CD8-positive, alpha-beta memory T cell (primary cell): ENCODE data around the gene NEAT1. TPM values are rescaled to one million over a fixed set of nuclear protein-coding genes. Genes with fewer than 3 reads are reported as not detected.
"Not testable (repeated sequence)": the region's sequence is repeated elsewhere in the genome, so short reads cannot be mapped to it uniquely, and the experiment has no call there.

Source experiments
- CTCF ChIA-PET: fragments of 350-600 bp; sonication (Branson Sonifier 250); formaldehyde crosslinking; loops from one replicate; lab custom pipeline; 2021; ENCODE audit warnings: antibody characterized with exemption; lab: Charles Lee
- POLR2A ChIA-PET: fragments of 350-600 bp; sonication (Branson Sonifier 250); formaldehyde crosslinking; loops from one replicate; lab custom pipeline; 2021; ENCODE audit warnings: antibody characterized with exemption; lab: Charles Lee
- DNase-seq, 5 donors: peaks; one replicate each; pipeline versions ENCODE4 v3.0.0 to v3.0.0-alpha.2; 2020 to 2022; ENCODE audit warnings: mixed read lengths in 1 of 5
- H3K27ac ChIP-seq: one replicate; pipeline ENCODE4 v1.7.0; 2013; ENCODE audit warnings: low read depth, mild to moderate bottlenecking, low read length, moderate library complexity
- H3K27me3 ChIP-seq: 2 replicates; pipeline ENCODE4 v1.7.0; 2013; ENCODE audit warnings: low read length, mild to moderate bottlenecking; ENCODE audit not compliant: insufficient read depth, poor library complexity, severe bottlenecking
- H3K36me3 ChIP-seq: 2 replicates; pipeline ENCODE4 v1.7.0; 2013; ENCODE audit warnings: mild to moderate bottlenecking, low read length, moderate library complexity; ENCODE audit not compliant: insufficient read depth
- H3K4me1 ChIP-seq: 2 replicates; pipeline ENCODE4 v1.7.0; 2013; ENCODE audit warnings: mild to moderate bottlenecking, low read length, moderate library complexity; ENCODE audit not compliant: insufficient read depth
- H3K4me3 ChIP-seq: 2 replicates; pipeline ENCODE4 v1.7.0; 2013; ENCODE audit warnings: mild to moderate bottlenecking, low read length
- H3K9me3 ChIP-seq: 2 replicates; pipeline ENCODE4 v1.7.0; 2013; ENCODE audit warnings: mild to moderate bottlenecking, low read length
- H3K27ac Mint-ChIP-seq, 8 donors: one replicate each; pipeline ENCODE4 v1.8.0; 2020 to 2021; ENCODE audit warnings: mixed read lengths in 8 of 8, mild to moderate bottlenecking in 6 of 8, inconsistent platforms in 3 of 8, moderate library complexity in 3 of 8
- H3K27me3 Mint-ChIP-seq, 2 donors: one replicate each; pipeline ENCODE4 v1.8.0; 2020 to 2021; ENCODE audit warnings: mixed read lengths in 2 of 2, mild to moderate bottlenecking in 1 of 2, moderate library complexity in 1 of 2
- H3K36me3 Mint-ChIP-seq, 3 donors: one replicate each; pipeline ENCODE4 v1.8.0; 2020 to 2021; ENCODE audit warnings: mixed read lengths in 3 of 3, inconsistent platforms in 1 of 3, mild to moderate bottlenecking in 1 of 3
- H3K4me1 Mint-ChIP-seq, 3 donors: one replicate each; pipeline ENCODE4 v1.8.0; 2020 to 2021; ENCODE audit warnings: mixed read lengths in 3 of 3, inconsistent platforms in 1 of 3, mild to moderate bottlenecking in 1 of 3
- H3K4me3 Mint-ChIP-seq, 7 donors: one replicate each; pipeline ENCODE4 v1.8.0; 2020 to 2021; ENCODE audit warnings: mixed read lengths in 7 of 7, mild to moderate bottlenecking in 6 of 7, moderate library complexity in 4 of 7, inconsistent platforms in 2 of 7
- H3K9me3 Mint-ChIP-seq, 5 donors: one replicate each; pipeline ENCODE4 v1.8.0; 2020 to 2022; ENCODE audit warnings: mixed read lengths in 5 of 5, mild to moderate bottlenecking in 3 of 5, moderate library complexity in 2 of 5, inconsistent platforms in 1 of 5
- polyA plus RNA-seq: library from polyadenylated mRNA; unstranded; fragments of 300-500 nt; fragmentation: Illumina TruSeq; gene quantifications from one replicate; pipeline ENCODE4 v1.2.3, GENCODE V29; 2021
- total RNA-seq, 2 experiments: library from RNA; stranded (reverse); gene quantifications; one replicate each; pipeline ENCODE4 v1.2.3, GENCODE V29; 2021

NEAT1 gene
- total and polyA plus RNA-seq, 3 experiments from 2014 or later: 2.7 to 204 (median 196) TPM

GRCh38 chr11:65471447-65471891, 48.9 kb downstream of the NEAT1 start:
- no peaks in the 10 kb centered on the region for H3K9me3 ChIP-seq

GRCh38 chr11:65472588-65473277, 50.1 kb downstream of the NEAT1 start:
- H3K27me3 Mint-ChIP-seq, H3K36me3 Mint-ChIP-seq, H3K9me3 Mint-ChIP-seq, DNase-seq, H3K4me3 ChIP-seq, H3K36me3 ChIP-seq, H3K9me3 ChIP-seq, H3K27me3 ChIP-seq: not testable (repeated sequence)
- Histone ChIP-seq H3K4me1 (peaks cover 27% of the 10 kb centered on the region), H3K27ac (peak overlapping the region; percentile 73)
- Mint-ChIP-seq H3K27ac (peak overlapping the region; percentile 96 to 99 (median 98)), H3K4me3 (peak overlapping the region in 6 of 7 donors; percentile 22 to 80 (median 64)), H3K4me1 (peaks cover 24 to 43% (median 25%) of the 10 kb centered on the region in 3 donors)
- ChIA-PET POLR2A (interaction anchor here (0.6 to 4.1 kb wide), 14 partner anchors 9 to 58 kb away, joined by 3 to 151 read pairs (median 6); partner anchors contain the start of genes MALAT1 and NEAT1), CTCF (interaction anchor here (1.1 to 11.5 kb wide), 10 partner anchors 10 to 91 kb away, joined by 3 to 132 read pairs (median 8); partner anchors contain the start of gene MALAT1)

More at GRCh38 chr11:65471447-65471891, 48.9 kb downstream of the NEAT1 start:
- DNase-seq: peak in 1 of 5 donors; percentile 21
- Histone ChIP-seq H3K36me3 (no peaks in the 10 kb centered on the region), H3K4me1 (peaks cover 22% of the 10 kb centered on the region), H3K27me3 (no peaks in the 10 kb centered on the region), H3K4me3 (peak overlapping the region; percentile 25), H3K27ac (peak overlapping the region; percentile 73)
- Mint-ChIP-seq H3K27ac (peak overlapping the region; percentile 96 to 99 (median 98)), H3K9me3 (no peaks in the 10 kb centered on the region), H3K4me3 (peak overlapping the region in 4 of 7 donors; percentile 73 to 91 (median 78)), H3K36me3 (no peaks in the 10 kb centered on the region), H3K4me1 (peaks cover 16 to 34% (median 20%) of the 10 kb centered on the region in 3 donors), H3K27me3 (no peaks in the 10 kb centered on the region)
- ChIA-PET POLR2A (interaction anchor here (0.6 to 4.1 kb wide), 18 partner anchors 10 to 56 kb away, joined by 3 to 151 read pairs (median 6); partner anchors contain the start of genes MALAT1 and NEAT1), CTCF (interaction anchor here (0.8 to 11.5 kb wide), 14 partner anchors 10 to 89 kb away, joined by 3 to 132 read pairs (median 5); partner anchors contain the start of gene MALAT1)

GRCh38 chr11:65473278-65473860, 50.8 kb downstream of the NEAT1 start:
- peaks cover 26 to 43% (median 27%) of the 10 kb centered on the region in 3 donors for H3K4me1 Mint-ChIP-seq
- DNase-seq: no peak
- H3K4me3 ChIP-seq: no peak overlapping the region
- no peaks in the 10 kb centered on the region for H3K9me3 Mint-ChIP-seq
- no peaks in the 10 kb centered on the region for H3K36me3 ChIP-seq
- no peaks in the 10 kb centered on the region for H3K9me3 ChIP-seq
- ChIA-PET CTCF (interaction anchor here (2.6 to 11.5 kb wide), 2 partner anchors 23 to 91 kb away, joined by 8 to 132 read pairs; partner anchors contain the start of gene MALAT1), POLR2A (interaction anchor here (0.6 to 4.1 kb wide), 4 partner anchors 25 to 52 kb away, joined by 3 to 151 read pairs (median 22); partner anchors contain the start of genes MALAT1 and NEAT1)
- no peaks in the 10 kb centered on the region for H3K27me3 Mint-ChIP-seq
- peak overlapping the region in 4 of 8 donors; percentile 19 to 98 (median 86) for H3K27ac Mint-ChIP-seq
- H3K27ac ChIP-seq: peak overlapping the region; percentile 73
- no peak overlapping the region for H3K4me3 Mint-ChIP-seq
- peaks cover 0 to 6% (median 0%) of the 10 kb centered on the region in 3 donors for H3K36me3 Mint-ChIP-seq
- H3K27me3 ChIP-seq: no peaks in the 10 kb centered on the region
- H3K4me1 ChIP-seq: peaks cover 27% of the 10 kb centered on the region

GRCh38 chr11:65474864-65475263, 52.3 kb downstream of the NEAT1 start:
- H3K9me3 Mint-ChIP-seq: no peaks in the 10 kb centered on the region
- no peaks in the 10 kb centered on the region for H3K9me3 ChIP-seq
- no peaks in the 10 kb centered on the region for H3K27me3 Mint-ChIP-seq
- H3K4me3 ChIP-seq: no peak overlapping the region
- POLR2A ChIA-PET: interaction anchor here (7.1 kb wide), 1 partner anchor 23 kb away, joined by 171 read pairs; the partner anchor contains the start of gene MALAT1
- H3K36me3 Mint-ChIP-seq: peaks cover 0 to 6% (median 0%) of the 10 kb centered on the region in 3 donors
- no peak for DNase-seq
- H3K27ac ChIP-seq: no peak overlapping the region
- peaks cover 24% of the 10 kb centered on the region for H3K4me1 ChIP-seq
- no peaks in the 10 kb centered on the region for H3K36me3 ChIP-seq
- no peaks in the 10 kb centered on the region for H3K27me3 ChIP-seq
- peak overlapping the region in 5 of 8 donors; percentile 63 to 90 (median 70) for H3K27ac Mint-ChIP-seq
- H3K4me3 Mint-ChIP-seq: peak overlapping the region in 5 of 7 donors; percentile 26 to 80 (median 36)
- CTCF ChIA-PET: interaction anchor here (1.1 to 11.5 kb wide), 3 partner anchors 21 to 305 kb away, joined by 3 to 132 read pairs (median 7); partner anchors contain the start of gene MALAT1
- H3K4me1 Mint-ChIP-seq: peaks cover 25 to 44% (median 27%) of the 10 kb centered on the region in 3 donors

- Mint-ChIP-seq H3K27ac (peak overlapping the region; percentile 93 to 100 (median 98)), H3K27me3 (no peaks in the 10 kb centered on the region), H3K36me3 (peaks cover 0 to 6% (median 0%) of the 10 kb centered on the region in 3 donors), H3K9me3 (no peaks in the 10 kb centered on the region), H3K4me3 (peak overlapping the region; percentile 90 to 100 (median 97)), H3K4me1 (peaks cover 17 to 33% (median 20%) of the 10 kb centered on the region in 3 donors)
- DNase-seq: peak in 1 of 5 donors; percentile 49
- H3K9me3 ChIP-seq: no peaks in the 10 kb centered on the region
- peak overlapping the region; percentile 86 for H3K4me3 ChIP-seq
- ChIA-PET CTCF (interaction anchor here (0.8 to 11.5 kb wide), 9 partner anchors 12 to 95 kb away, joined by 3 to 132 read pairs (median 5); partner anchors contain the start of gene MALAT1), POLR2A (interaction anchor here (1.0 to 7.1 kb wide), 9 partner anchors 22 to 62 kb away, joined by 4 to 171 read pairs (median 12); partner anchors contain the start of genes MALAT1 and NEAT1)
- H3K4me1 ChIP-seq: peaks cover 18% of the 10 kb centered on the region
- no peaks in the 10 kb centered on the region for H3K36me3 ChIP-seq
- H3K27me3 ChIP-seq: no peaks in the 10 kb centered on the region
- peak overlapping the region; percentile 98 for H3K27ac ChIP-seq
Measured at GRCh38 chr11:65476632-65477148, 54.1 kb downstream of the NEAT1 start.

- POLR2A ChIA-PET: interaction anchor here (0.7 to 7.1 kb wide), 14 partner anchors 9 to 110 kb away, joined by 3 to 171 read pairs (median 8); partner anchors contain the start of genes MALAT1 and NEAT1
- DNase-seq: peak; percentile 82 to 94 (median 86)
- Histone ChIP-seq H3K4me1 (peaks cover 12% of the 10 kb centered on the region), H3K4me3 (peak overlapping the region; percentile 86), H3K36me3 (no peaks in the 10 kb centered on the region), H3K9me3 (no peaks in the 10 kb centered on the region), H3K27me3 (no peaks in the 10 kb centered on the region), H3K27ac (peak overlapping the region; percentile 98)
- Mint-ChIP-seq H3K9me3 (no peaks in the 10 kb centered on the region), H3K4me3 (peak overlapping the region; percentile 90 to 100 (median 97)), H3K27ac (peak overlapping the region; percentile 96 to 100 (median 100)), H3K4me1 (peaks cover 12 to 27% (median 14%) of the 10 kb centered on the region in 3 donors), H3K27me3 (no peaks in the 10 kb centered on the region), H3K36me3 (peaks cover 0 to 6% (median 0%) of the 10 kb centered on the region in 3 donors)
- CTCF ChIA-PET: interaction anchor here (0.7 to 11.5 kb wide), 16 partner anchors 9 to 96 kb away, joined by 3 to 132 read pairs (median 4); partner anchors contain the start of genes MALAT1 and NEAT1
Measured at GRCh38 chr11:65477149-65477965, 54.8 kb downstream of the NEAT1 start.
